ENCODE data around the gene DSCAML1. TPM values are rescaled to one million over a fixed set of nuclear protein-coding genes. Genes with fewer than 3 reads are reported as not detected.

Gene DSCAML1
- total RNA-seq, 1 donor from 2014 or later, result 0.45 TPM

DNA sequence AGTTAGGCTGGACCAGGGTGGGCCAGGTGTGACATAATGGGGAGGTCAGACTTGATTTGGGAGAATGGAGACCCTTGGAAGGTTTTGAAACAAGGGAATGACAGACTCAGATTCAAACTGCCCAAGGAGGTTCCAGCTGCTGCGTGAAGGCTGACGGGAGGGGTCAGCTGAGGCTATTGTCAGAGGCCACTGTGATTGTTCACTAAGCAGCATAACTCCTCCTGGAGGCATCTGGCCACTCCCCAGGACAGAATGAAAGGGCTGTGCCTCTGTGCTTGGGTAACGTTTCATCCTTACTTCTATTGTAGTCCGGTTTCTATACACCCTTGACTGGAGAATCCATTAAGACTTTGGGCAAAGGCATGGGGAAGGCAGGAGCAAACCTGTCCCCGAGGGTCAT is 126.6 kb downstream of the DSCAML1 start:
- DNase-seq (ENCODE audit: low spot score), result no peak

DNA sequence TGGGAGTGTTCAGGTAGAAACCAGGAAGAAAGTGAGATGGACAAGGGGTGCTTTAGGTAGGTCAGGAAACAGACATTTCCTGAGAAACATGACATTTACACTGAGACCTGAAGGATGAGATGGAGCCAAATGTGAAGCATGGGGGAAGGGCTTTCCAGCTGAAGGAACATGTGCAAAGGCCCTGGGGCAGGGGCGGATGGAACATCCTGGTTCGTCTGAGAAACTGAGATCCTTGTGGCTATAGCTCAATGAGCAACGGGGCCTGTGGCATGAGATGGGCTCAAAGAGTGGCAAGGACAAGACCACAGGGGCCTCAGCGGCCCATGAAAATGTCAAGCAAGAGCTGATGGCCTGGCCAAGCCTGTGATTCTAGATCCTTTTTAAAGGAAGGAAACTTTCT is 127.4 kb downstream of the DSCAML1 start:
- DNase-seq (ENCODE audit: low spot score), result no peak

DNA sequence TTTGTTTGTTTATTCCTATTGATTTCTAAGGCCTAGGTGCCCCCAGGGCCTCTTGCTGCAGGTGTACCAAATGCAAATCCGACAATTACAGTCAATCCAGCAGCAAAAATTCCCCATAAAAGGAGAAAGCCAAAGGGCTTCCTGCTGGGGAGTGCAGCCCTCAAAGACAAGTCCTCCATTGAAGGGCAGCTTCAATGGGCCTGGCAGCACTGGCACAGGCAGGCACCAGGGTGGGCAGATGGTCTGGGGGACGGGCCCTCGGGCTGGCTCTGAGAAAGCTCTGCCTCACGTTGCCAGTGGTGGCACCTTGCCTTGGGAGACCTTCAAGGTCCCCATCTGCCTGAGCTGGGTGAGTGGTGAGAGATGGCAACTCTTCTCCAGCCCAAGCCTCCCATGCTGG is 128.0 kb downstream of the DSCAML1 start:
- no peak for DNase-seq (ENCODE audit: low spot score)

DNA sequence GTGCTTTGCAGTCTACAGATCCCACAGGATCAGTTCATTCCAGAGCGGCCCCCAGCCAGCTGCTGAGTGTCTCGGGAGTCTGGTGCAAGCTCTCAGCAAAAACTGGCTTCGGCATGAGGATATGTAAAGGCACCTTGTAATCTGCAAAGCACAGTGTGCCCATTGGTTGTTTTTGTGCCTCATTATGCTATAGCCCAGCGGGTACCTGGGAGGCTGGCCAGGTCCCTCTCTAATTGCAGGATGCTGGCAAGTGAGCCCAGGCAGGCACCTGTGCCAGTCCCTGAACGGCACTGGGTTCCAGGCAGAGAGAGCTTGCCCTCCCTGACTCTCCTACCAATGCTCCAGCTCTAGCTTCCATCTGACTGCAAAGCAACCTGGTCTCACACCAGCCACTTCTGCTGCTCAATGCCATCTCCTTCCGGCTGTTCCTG is 128.7 kb downstream of the DSCAML1 start:
- no peak for DNase-seq (ENCODE audit: low spot score)

DNA sequence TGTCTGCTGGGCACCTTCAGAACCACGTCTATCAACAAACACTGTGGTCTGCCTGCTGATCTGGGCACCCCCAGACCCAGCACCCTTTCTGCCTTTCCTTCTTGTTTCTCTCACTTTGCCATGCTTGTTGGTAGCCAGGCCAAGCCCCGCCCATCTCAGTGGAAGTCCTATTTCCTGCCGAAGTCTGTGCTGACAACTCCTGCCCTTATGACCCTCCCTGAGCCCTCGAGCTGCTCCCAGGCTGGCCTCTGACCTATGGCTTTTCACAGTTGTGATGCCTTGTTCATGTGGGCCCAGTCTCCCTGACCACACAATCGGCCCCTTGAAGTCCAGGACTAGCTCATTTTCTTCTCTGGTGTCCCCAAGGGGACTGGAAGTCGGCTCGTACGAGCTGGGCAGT is 132.1 kb downstream of the DSCAML1 start:
- DNase-seq (ENCODE audit: low spot score), result no peak

DNA sequence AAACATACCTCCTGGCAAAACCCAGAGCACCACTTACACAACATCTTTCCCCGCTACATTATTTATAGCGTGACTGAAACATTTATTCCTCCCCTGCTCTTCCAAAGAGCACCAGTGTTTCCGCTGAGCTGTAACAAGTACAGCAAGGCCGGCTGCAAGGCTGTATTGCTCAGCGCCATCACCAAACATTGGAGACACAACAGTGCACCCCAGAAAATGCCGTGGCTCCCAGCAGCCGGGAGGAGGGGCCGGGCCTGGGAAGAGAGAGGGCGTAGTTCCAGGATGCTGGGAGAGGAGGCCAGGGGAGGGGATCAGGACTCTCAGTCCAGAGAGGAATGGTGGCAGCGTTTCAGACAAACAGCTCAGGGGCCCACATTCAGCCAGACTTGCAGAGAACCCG is 133.2 kb downstream of the DSCAML1 start:
- no peak for DNase-seq (ENCODE audit: low spot score)

DNA sequence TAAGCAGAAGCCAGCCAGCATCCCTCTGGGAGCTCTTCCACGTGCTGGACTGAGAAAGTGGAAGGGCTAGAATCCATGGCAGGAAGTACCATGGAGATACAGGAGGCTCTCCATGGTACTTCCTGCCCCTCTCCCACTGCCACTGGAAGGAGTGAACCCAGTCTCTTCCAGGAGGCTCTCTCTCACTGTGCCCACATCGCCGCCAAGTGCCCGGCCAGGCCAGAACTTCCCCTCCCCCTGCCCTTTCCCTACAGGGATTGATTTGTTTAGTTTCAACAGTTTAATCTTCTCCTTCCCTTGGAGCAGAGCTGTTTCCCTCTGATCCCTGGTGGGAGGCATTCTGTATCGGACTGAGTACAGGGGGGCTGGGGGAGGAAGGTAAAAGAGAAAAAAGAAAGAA is 133.6 kb downstream of the DSCAML1 start:
- DNase-seq (ENCODE audit: low spot score), result no peak

DNA sequence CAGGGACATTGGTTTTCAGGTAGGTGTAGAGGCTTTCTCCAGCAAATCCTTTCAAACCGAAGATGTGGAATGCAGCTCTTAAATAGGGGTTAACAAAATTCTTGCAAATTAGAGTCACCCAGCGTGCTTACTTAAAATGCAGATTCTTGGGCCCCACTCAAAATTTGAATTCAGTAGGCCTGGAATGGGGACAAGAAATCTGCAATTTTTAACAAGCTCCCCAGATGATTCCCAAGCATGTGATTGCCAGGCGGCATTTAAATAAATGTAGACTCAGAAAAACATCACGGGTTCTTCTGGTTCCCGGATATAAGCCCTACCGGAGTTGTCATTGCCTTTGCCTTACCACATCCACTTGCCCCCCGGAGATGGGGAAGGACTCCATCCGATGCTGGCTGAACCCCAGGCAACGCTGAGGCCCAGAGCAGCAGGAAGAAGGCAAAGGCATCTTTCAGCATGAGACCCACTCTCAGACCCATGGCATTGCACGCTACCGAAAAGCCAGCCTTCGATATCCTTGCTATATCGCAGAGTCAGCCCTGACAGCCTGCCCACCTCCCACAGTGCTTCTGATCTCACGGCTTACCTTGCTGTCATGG is 134.2 kb downstream of the DSCAML1 start:
- no peak for DNase-seq (ENCODE audit: low spot score)

DNA sequence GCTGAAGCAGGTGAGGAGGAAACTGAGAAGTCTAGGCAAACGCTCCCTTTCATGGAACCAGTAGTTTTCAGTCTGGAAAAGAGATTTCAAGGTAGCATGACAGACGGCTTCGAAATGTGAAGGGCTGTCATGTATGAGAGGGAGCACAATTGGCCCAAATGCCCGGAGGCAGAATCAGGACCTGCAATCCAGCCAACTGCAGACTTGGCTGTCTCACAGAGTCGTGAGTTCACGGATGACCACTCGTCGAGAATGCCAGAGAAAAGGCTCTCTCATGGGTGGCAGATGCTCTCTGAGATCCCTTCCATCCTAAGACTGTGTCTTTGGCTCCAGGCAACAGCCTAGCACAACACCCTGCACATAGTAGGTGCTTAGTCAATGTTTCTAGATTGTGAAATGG is 134.8 kb downstream of the DSCAML1 start:
- no peak for DNase-seq (ENCODE audit: low spot score)

DNA sequence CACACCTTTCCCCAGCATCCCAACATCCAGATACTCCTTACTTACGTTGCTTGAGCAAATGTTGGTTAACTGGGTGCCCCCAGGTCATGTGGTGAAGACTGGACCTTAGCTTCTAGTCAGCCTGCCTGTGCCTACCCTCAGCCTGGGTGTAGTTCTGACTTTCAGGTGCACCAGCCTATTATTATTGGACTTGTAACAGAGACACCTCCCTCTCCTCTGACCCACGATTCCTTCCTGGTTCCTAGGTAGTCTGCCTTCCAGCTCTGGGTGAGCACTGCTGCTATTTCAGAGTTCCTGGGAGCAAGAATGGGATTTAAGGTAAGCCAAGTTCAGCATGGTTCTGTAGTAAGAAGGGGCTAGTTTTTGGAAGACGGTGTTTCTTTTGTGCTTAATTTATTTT is 138.2 kb downstream of the DSCAML1 start:
- DNase-seq (ENCODE audit: low spot score), result no peak

DNA sequence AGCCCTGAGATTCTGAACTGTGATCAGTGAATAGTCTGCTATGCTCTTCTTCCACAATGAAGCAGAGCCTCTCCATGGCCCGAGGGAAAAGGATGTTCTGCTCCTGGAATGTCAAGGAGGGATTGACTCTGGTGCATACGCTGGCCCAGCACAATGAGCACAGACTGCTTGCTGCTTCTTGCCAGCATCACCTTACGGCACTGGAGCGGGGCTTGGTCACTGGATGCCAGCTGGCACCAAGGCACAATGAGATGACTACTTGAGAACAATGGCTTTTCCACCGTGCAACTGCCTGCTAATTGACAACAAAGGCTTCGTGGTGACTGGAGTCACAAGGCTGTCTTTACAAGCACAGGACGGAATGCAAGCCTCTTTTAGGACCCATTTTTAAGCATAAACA is 139.2 kb downstream of the DSCAML1 start:
- DNase-seq (ENCODE audit: low spot score), result no peak

DNA sequence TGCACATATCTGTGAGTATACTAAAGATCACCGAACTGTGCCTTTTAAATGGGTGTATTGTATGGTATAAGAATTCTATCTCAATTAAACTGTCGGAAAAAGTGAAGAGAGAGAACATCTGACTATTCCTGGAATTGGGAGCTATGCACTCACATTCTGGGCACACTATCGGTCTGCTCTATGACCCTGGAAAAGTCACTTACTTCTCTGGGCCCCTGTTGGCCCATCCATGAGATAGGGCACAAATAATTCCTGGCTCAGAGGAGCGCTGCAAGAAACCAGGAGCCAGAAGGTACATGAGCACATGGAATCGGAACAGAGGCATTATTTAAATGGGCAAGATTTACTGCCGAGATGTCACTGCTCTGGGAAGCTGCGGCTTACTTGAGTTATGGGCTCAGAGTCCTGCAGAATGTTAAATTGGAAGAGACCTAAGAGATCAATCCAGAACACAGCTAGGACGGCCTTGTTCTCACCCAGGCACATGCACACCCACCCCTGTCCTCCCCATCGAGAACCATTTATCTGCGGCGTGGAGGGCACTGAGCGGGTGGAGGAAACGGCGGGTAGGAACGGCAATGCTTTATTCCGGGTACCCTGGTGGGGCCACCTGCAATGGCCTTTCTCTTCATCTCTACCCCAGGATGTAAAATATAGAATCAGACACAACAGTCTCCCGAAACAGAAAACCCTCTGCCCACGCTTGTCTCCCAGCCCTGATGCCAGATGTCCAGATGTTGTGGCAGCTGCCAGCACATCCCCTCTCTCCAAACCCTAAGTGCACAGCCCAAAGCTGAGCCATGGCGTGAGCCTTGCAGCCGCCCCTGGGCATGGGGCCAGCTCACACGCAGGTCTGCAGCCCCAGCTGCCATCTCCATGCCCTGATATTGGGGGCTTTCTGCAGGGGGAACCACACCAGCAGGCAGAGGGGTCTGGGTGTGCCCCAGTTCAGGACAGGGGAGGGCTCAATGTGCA is 142.4 kb downstream of the DSCAML1 start:
- no peak for DNase-seq (ENCODE audit: low spot score)

DNA sequence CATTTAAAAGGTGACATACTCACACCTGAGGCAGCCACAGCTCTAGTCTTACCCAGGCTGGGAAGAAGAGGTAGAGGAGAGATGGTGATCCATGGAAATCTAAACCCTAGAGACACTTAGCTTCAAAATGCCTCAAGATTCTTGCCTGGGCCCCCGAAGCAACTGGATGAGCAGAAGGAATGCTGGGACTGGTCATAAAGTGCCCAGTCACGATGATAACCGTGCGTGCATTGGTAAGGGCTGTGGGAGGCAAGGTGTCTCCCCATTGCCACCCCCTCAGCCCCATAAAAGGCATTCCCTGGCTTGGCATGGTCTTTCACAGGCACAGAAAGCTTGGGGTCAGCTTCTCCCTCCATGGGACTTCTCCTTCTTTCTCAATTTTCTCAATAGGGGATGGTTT is 144.5 kb downstream of the DSCAML1 start:
- DNase-seq (ENCODE audit: low spot score), result no peak

DNA sequence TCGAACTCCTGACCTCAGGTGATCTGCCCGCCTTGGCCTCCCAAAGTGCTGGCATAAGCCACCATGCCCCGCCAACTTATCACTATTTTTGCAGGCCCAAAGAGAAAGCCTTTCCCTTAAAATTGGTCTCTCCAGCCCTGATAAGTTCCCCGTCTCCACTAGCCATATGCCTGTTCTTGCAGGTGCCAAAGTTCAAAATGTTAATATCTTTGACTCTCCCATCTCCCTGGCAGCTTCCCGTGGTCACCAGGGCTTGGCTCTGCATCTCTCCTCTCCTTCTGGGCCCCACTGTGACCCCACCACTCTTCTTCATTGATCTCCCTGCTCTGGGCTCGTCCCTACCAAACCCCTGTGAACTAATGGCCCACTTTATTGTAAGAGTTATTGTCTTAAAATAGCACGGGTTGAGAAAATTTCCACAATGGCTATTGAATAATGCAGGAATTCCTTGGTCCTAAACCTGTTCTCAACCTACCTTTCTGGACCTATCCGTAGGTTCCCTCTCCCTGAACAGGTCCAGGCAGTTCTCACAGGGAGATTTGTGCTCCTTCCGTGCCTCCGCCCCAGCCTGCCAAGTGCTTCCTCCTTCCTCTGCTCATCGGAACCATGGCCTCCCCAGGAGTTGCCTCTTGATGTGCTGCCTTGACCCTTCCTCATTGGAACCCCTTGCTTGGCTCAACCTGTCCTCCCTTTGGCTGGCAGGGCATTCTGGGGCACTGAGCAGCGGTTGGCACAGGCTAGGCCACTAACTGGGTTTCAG is 147.5 kb downstream of the DSCAML1 start:
- no peak for DNase-seq (ENCODE audit: low spot score)

DNA sequence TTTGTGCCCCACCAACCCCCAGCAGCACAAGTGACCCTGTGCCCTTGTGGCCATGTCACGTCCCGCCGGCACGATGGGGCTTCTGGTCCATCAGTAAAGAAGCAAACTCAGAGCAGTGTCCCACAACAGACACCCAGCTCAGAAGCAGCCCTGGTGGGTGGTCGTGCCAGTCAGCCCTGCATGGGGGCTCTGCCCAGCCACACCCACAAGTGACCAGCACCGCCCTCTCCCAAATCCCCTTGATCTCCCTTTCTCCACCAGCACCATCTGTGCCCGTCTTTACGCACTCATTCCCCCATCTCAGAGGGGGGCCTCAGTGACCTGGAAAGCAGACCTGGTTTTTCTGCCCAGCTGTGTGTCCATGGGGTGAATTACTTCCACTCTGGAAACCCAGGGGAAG is 149.1 kb downstream of the DSCAML1 start:
- DNase-seq (ENCODE audit: low spot score), result no peak

DNA sequence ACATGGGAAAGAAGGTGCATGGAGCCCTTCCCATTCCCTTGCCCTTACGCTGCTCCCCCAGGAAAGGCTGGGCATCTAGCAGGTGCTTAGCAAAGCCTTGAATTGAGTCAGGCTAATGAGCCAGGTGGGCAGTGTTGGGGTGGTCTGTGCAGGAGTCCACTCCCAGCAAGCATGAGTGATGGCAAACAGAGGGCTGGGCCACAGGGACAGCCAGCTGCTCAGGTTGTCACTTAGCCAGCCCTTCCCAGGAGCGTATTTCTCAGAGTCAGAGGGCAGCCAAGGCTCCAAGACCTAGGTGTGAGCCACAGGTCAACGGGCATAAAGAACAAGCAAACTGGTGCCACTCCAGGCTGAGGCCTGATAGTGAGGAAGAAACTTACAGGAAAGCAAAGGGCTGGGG is 149.8 kb downstream of the DSCAML1 start:
- no peak for DNase-seq (ENCODE audit: low spot score)

DNA sequence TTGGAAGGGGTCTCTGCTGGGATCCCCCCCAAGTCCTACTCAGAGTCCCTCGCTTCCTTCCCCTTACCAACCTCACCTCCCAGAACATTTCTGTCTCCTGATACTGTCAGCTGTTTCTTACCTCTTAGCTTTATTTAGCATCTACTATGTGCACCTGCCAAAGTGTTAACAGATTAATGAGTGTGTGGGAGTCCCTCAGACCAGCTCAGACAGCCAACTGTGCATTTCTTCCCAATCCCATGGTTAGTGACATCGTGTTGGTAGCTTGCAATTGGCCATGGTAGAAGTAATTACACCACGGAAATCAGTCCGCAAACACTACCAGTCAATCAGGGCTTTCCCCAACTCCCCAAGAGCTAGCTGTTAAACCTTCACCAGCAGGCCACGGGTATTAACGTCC is 150.6 kb downstream of the DSCAML1 start:
- no peak for DNase-seq (ENCODE audit: low spot score)

DNA sequence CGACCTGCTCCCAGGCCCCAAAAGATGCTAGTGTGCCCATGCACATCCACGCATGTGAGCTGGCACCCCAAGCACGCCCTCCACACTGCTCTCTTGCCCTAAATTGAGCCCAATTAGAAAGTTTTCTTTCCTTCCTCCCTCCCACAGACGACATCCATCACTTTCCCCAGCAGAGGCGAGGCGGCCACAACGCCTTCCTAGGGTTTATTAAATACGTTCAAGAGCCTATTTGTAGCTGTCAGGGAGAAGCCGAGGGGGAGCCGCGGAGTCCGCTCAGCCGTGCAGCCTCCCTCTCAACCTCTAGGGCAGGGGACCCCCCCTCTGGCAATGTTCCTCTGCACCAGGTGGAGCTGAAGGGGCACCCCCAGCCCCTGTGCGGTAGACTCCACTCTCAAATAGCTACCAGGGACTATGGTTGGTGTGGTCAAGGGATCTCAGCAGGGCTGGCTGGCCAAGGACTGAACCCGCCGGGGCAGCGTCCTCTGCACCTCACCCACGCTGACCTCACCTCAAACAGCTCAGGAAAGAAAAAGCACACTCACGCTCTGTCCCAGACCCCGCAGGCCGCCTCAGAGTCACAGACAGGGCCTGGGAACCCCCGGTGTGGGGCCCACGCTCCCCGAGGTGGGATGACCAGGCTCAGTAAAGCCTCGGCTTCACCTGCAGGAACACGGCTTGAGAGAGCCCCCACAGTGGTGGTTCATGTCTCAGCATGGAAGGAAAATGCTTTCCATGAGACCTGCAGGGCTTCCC is 152.4 kb downstream of the DSCAML1 start:
- DNase-seq (ENCODE audit: low spot score), result no peak

DNA sequence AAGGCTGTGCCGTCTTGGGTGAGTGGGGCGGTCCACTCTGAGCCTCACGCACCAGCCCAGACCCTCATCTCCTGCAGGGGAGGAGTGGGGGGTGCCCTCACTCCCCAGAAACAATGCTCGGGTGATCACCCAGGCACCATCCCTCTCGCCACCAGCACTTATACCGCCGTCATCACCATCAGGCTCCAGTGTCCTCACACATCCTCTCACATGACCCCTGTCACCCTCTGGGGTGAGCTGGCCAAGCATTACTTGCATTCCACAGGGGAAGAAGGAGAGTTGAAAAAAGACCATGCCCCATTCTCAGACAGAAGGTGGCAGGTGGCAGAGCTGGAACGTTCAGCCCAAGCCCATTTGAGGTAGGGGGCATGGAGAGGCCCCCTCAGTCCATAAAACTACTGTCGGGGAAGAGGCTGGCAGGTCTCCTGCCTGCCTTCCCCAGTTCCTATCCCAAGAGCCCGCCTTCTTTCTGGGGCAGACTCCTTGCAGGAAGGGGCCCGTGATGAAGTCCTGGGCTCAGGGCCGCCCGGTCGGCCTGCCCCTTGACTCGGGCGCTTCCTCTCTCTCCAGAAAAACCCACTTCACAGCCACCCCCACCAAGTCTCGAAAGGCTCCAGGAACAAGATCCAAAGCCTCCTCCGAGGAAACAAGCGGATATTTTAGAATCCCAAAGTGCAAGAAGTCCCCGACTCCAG is 153.3 kb downstream of the DSCAML1 start:
- DNase-seq (ENCODE audit: low spot score), result no peak

DNA sequence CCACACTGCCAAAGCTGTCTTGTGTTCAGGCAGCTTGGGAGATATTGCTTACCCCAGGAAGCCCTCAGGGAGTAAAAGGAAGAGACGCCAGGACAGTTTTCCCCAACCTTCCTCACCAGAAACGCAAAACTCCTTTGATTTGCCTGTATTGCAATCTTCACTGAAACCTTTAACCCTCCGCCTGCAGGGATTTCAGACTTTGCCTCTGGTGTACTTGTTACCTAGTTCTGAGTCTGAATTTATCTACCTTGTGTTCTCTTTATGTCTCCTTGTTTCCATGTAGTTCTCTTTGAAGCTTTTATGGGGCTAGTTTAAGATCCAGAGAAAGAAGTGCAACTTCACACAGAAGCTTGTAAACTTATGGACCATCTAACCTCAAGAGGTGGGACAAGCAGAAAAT is 154.2 kb downstream of the DSCAML1 start:
- no peak for DNase-seq (ENCODE audit: low spot score)

DNA sequence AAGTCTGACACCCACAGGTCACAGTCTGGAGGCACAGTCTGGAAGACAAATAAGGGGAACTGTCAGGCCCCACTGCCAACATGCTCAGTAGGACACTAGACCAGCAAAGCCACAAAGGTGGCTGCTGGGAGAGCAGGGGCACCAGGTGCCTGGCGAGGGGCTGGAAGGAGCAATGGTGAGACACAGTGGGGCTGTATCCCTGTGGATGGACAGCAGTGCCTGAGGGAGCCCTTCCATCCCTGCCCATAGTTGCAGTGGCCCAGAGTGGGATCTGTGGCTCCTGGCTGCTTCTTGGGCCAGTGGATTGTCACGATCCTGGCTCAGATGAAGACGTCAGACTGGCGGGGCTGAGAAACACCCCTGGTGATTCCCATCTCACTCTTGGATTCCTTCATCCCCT is 154.6 kb downstream of the DSCAML1 start:
- no peak for DNase-seq (ENCODE audit: low spot score)
